NCI-H2196 (cell line): Measurements from ENCODE around the gene NCS1.

Experiments
- DNase-seq: peaks from one replicate; lab custom pipeline; 2025; ENCODE audit not compliant: unreplicated experiment; lab: John Stamatoyannopoulos, UW

The NCS1 gene

GRCh38 chr9:130172161-130172857, at the start of gene NCS1:
Gene NCS1, plus strand, starts transcription at chr9:130172404. Its CDS starts 260 bp downstream, at chr9:130172664.
- DNase-seq = peak; percentile 68

- DNase-seq = no peak
Observed at GRCh38 chr9:130122456-130122855, 49.7 kb upstream of the NCS1 start.

GRCh38 chr9:130124085-130124860, 47.9 kb upstream of the NCS1 start:
- no peak for DNase-seq

GRCh38 chr9:130126721-130127433, 45.3 kb upstream of the NCS1 start:
- DNase-seq = no peak

GRCh38 chr9:130128251-130128650, 44.0 kb upstream of the NCS1 start:
- no peak for DNase-seq

- no peak for DNase-seq
Observed at GRCh38 chr9:130128733-130129431, 43.3 kb upstream of the NCS1 start.

- DNase-seq = no peak
Observed at GRCh38 chr9:130129432-130130061, 42.7 kb upstream of the NCS1 start.

GRCh38 chr9:130132746-130133145, 39.5 kb upstream of the NCS1 start:
- DNase-seq = no peak

- DNase-seq = no peak
Observed at GRCh38 chr9:130137081-130137640, 35.0 kb upstream of the NCS1 start.

GRCh38 chr9:130137641-130138081, 34.5 kb upstream of the NCS1 start:
- no peak for DNase-seq

GRCh38 chr9:130138171-130138653, 34.0 kb upstream of the NCS1 start:
- no peak for DNase-seq

- no peak for DNase-seq
Observed at GRCh38 chr9:130138791-130139190, 33.4 kb upstream of the NCS1 start.

GRCh38 chr9:130139251-130139650, 33.0 kb upstream of the NCS1 start:
- DNase-seq = no peak

GRCh38 chr9:130140706-130141105, 31.5 kb upstream of the NCS1 start:
- DNase-seq = no peak

GRCh38 chr9:130142056-130142455, 30.1 kb upstream of the NCS1 start:
- DNase-seq = no peak

- DNase-seq = no peak
Observed at GRCh38 chr9:130142641-130143040, 29.6 kb upstream of the NCS1 start.

GRCh38 chr9:130143279-130143893, 28.8 kb upstream of the NCS1 start:
- no peak for DNase-seq

GRCh38 chr9:130143958-130144366, 28.2 kb upstream of the NCS1 start:
- no peak for DNase-seq

- DNase-seq = no peak
Observed at GRCh38 chr9:130144703-130145102, 27.5 kb upstream of the NCS1 start.

GRCh38 chr9:130145658-130146057, 26.5 kb upstream of the NCS1 start:
- DNase-seq = no peak
